K562 (cell line): ENCODE measurements around the gene MFAP5. TPM values are rescaled to one million over a fixed set of nuclear protein-coding genes. Genes with fewer than 3 reads are reported as not detected.

Experiments used
- CHD2 ChIP-seq: IDR thresholded peaks from 2 replicates; pipeline ENCODE4 v1.6.1; 2011; ENCODE audit warnings: low read depth, low read length
- COPS2 ChIP-seq: fragments of 450-650 bp; conservative IDR thresholded peaks from 2 replicates; pipeline ENCODE4 v1.6.1; 2016; ENCODE audit warnings: mild to moderate bottlenecking, moderate library complexity
- DMBX1 ChIP-seq: fragments of 250-450 bp; sonication (Bioruptor Pico); IDR thresholded peaks from 2 replicates; pipeline ENCODE4 v1.8.0; 2022; ENCODE audit warnings: inconsistent platforms, mild to moderate bottlenecking, moderate library complexity, borderline replicate concordance
- GABPA ChIP-seq: fragments of 200-800 bp; sonication (Bioruptor generic); conservative IDR thresholded peaks from 2 replicates; pipeline ENCODE4 v1.6.1; 2016; ENCODE audit warnings: low read depth, missing genetic modification characterization, missing compliant biosample characterization
- MTA3 ChIP-seq: fragments of 450-650 bp; formaldehyde crosslinking; IDR thresholded peaks from 2 replicates; pipeline ENCODE4 v1.6.1; 2017; ENCODE audit warnings: mild to moderate bottlenecking, borderline replicate concordance
- MYNN ChIP-seq, 2 experiments: sonication (generic); formaldehyde crosslinking in 1 of 2; IDR thresholded peaks; 2 replicates each; pipeline versions ENCODE4 v1.5.0 to v1.6.1; 2016 to 2020; ENCODE audit warnings: antibody characterized with exemption in 1 of 2, missing genetic modification reagents in 1 of 2
- NONO ChIP-seq, 2 experiments: fragments of 200-400 bp in 1 of 2; fragments of 450-650 bp in 1 of 2; formaldehyde crosslinking in 1 of 2; IDR thresholded peaks; 2 replicates each; pipeline ENCODE4 v1.6.1; 2017; ENCODE audit warnings: low read depth in 2 of 2, mild to moderate bottlenecking in 2 of 2, moderate library complexity in 2 of 2, low read length in 1 of 2
- NR2C1 ChIP-seq, 2 experiments: fragments of 450-650 bp; IDR thresholded peaks; 2 replicates each; pipeline ENCODE4 v1.6.1; 2017; ENCODE audit warnings: mild to moderate bottlenecking in 2 of 2, antibody characterized with exemption in 1 of 2, inconsistent platforms in 1 of 2, missing compliant biosample characterization in 1 of 2, missing genetic modification characterization in 1 of 2
- PCBP2 ChIP-seq: fragments of 200-400 bp; formaldehyde crosslinking; IDR thresholded peaks from 2 replicates; pipeline ENCODE4 v1.6.1; 2018; ENCODE audit warnings: low read length, low read depth, mild to moderate bottlenecking, moderate library complexity; ENCODE audit not compliant: poor library complexity, severe bottlenecking
- PML ChIP-seq: IDR thresholded peaks from 2 replicates; pipeline ENCODE4 v1.6.1; 2012; ENCODE audit warnings: low read length, inconsistent platforms
- RBM14 ChIP-seq: fragments of 200-400 bp; formaldehyde crosslinking; IDR thresholded peaks from 2 replicates; pipeline ENCODE4 v1.6.1; 2018; ENCODE audit warnings: low read depth, mild to moderate bottlenecking, low read length, moderate library complexity, borderline replicate concordance; ENCODE audit not compliant: insufficient read depth
- SIRT6 ChIP-seq: IDR thresholded peaks from one replicate; pipeline ENCODE4 v1.6.1; 2012; ENCODE audit warnings: low read depth, mild to moderate bottlenecking, control low read depth, inconsistent platforms, low read length, moderate library complexity
- SMARCC2 ChIP-seq: fragments of 450-650 bp; IDR thresholded peaks from 2 replicates; pipeline ENCODE4 v1.6.1; 2017; ENCODE audit warnings: antibody characterized with exemption, moderate library complexity, mild to moderate bottlenecking, low read depth
- TBP ChIP-seq: optimal IDR thresholded peaks from 2 replicates; pipeline ENCODE3; 2011; ENCODE audit warnings: low read depth, low read length, improper control_type of control experiment
- TCF3 ChIP-seq: sonication (generic); formaldehyde crosslinking; IDR thresholded peaks from 2 replicates; pipeline ENCODE4 v1.4.0; 2020; ENCODE audit warnings: mild to moderate bottlenecking, missing genetic modification reagents
- TEAD2 ChIP-seq: fragments of 450-650 bp; IDR thresholded peaks from 2 replicates; pipeline ENCODE4 v1.6.1; 2016; ENCODE audit warnings: missing genetic modification characterization, control low read depth, missing compliant biosample characterization
- TEAD4 ChIP-seq, 2 experiments: sonication (generic) in 1 of 2; formaldehyde crosslinking in 1 of 2; IDR thresholded peaks; 2 replicates each; pipeline versions ENCODE4 v1.6.1 to v1.8.0; 2012 to 2022; ENCODE audit warnings: borderline replicate concordance in 1 of 2, inconsistent platforms in 1 of 2, low read length in 1 of 2, mild to moderate bottlenecking in 1 of 2, missing genetic modification reagents in 1 of 2
- WHSC1 ChIP-seq: IDR thresholded peaks from one replicate; pipeline ENCODE4 v1.6.1; 2012; ENCODE audit warnings: low read length, control low read depth, inconsistent platforms
- ZC3H8 ChIP-seq: fragments of 450-650 bp; IDR thresholded peaks from 2 replicates; pipeline ENCODE4 v1.6.1; 2017
- ZKSCAN1 ChIP-seq: fragments of 150-350 bp; IDR thresholded peaks from 2 replicates; pipeline ENCODE4 v1.6.1; 2016; ENCODE audit warnings: low read depth, low read length
- ZNF143 ChIP-seq: sonication (generic); formaldehyde crosslinking; IDR thresholded peaks from 2 replicates; pipeline ENCODE4 v1.9.0; 2022; ENCODE audit warnings: mild to moderate bottlenecking, missing genetic modification reagents
- polyA plus RNA-seq, 8 experiments: library from polyadenylated mRNA; depleted of rRNA in 4 of 8; stranded (reverse) in 5 of 8; unstranded in 3 of 8; fragments of >200 nt; fragmentation: Nextera tagmentation in 2 of 8; fragmentation: Illumina TruSeq in 1 of 8; extraction: Ambion mirVana in 2 of 8; extraction: Trizol in 1 of 8; gene quantifications; 2 replicates each; pipeline versions ENCODE4 v1.2.1 to v1.2.3, GENCODE V29; 2011 to 2014; ENCODE audit warnings: inconsistent platforms in 1 of 8, missing spikeins in 1 of 8
- total RNA-seq, 7 experiments: library from RNA; depleted of rRNA in 6 of 7; stranded (reverse); fragments of >200 nt in 6 of 7; fragmentation: Illumina TruSeq in 2 of 7; extraction: Trizol in 2 of 7; gene quantifications; 2 replicates each; pipeline versions ENCODE4 v1.2.1 to v1.2.3, GENCODE V29; 2011 to 2021; ENCODE audit warnings: low replicate concordance in 1 of 7
- TF ChIP-seq, protein P1 (sequence below), 2 experiments: IDR thresholded peaks; 2 replicates each; pipeline ENCODE4 v1.6.1; 2011; ENCODE audit warnings: borderline replicate concordance in 1 of 2, control low read depth in 1 of 2, low read depth in 1 of 2, low read length in 1 of 2, mild to moderate bottlenecking in 1 of 2, mixed read lengths in 1 of 2, moderate library complexity in 1 of 2; ENCODE audit not compliant: insufficient read depth in 1 of 2, insufficient read length in 1 of 2, poor library complexity in 1 of 2, severe bottlenecking in 1 of 2; ENCODE audit errors: extremely low read depth in 1 of 2
- TF ChIP-seq, protein P2 (sequence below): fragments of 450-650 bp; formaldehyde crosslinking; IDR thresholded peaks from 2 replicates; pipeline ENCODE4 v1.4.0; 2020; ENCODE audit warnings: mild to moderate bottlenecking, moderate library complexity
- TF ChIP-seq, protein P3 (sequence below): fragments of 450-650 bp; formaldehyde crosslinking; IDR thresholded peaks from 2 replicates; pipeline ENCODE4 v1.4.0; 2020; ENCODE audit warnings: mild to moderate bottlenecking, moderate library complexity

The MFAP5 gene
- total and polyA plus RNA-seq, 9 of the 15 experiments (the other 6 are each of a cell fraction or from before 2014, with no cell fraction given): not detected

DNA sequence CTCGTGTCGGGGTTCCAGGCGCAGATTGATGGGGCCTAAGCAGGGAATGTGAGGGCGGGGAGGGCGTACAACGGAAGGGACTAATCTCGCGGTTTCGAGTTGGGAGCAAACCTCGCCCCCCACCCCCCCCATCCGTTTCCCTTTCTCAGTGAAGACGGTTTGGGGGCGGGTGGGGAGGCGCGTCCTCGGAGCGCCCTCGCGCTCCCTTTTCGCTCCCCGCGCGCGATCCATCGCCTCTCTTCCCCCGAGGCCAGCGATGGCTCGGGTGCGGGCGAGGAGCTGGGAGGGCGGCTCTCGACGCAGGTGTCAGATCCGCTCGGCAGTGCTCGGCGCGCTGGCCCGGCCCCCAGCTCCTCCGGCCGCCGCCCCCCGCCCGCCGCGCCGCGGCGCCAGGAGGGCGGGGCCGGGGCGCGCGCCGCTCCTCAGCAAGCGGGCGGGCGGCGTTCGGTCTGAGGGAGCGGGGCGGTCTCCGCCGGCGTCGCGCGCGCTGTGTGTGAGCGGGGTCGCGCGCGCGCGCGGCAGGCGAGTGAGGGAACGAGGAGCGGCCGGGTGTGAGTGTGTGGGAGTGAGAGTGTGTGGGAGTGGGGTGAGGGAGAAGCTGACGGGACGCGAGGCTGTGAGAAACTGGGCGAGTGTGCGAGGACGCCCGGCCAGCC lies 35.0 kb upstream of the MFAP5 start, which contains the start of gene RIMKLB (continued):
- peak; percentile 61 for TF ChIP-seq GABPA
- peak; percentile 14; the same call in 1 of the 2 replicates for TF ChIP-seq TCF3
- no peak for TF ChIP-seq TEAD2 (tag)
- TF ChIP-seq NR2C1 (IDR thresholded peaks at IDR 0.05): no peak
- TF ChIP-seq NR2C1 (tag; IDR thresholded peaks at IDR 0.05): no peak
- no peak for TF ChIP-seq ZC3H8
- no peak for TF ChIP-seq SMARCC2
- TF ChIP-seq ZKSCAN1: no peak
- no peak; the same call in 1 of the 2 replicates for TF ChIP-seq PML
- TF ChIP-seq, protein P1, sequence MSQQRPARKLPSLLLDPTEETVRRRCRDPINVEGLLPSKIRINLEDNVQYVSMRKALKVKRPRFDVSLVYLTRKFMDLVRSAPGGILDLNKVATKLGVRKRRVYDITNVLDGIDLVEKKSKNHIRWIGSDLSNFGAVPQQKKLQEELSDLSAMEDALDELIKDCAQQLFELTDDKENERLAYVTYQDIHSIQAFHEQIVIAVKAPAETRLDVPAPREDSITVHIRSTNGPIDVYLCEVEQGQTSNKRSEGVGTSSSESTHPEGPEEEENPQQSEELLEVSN (IDR thresholded peaks at IDR 0.05; ENCODE audit: borderline replicate concordance in 1 of 2, extremely low read depth in 1 of 2, insufficient read depth in 1 of 2, insufficient read length in 1 of 2, low read depth in 1 of 2, low read length in 1 of 2, poor library complexity in 1 of 2, severe bottlenecking in 1 of 2): peak in 1 of 2 experiments; percentile 54
- no peak for TF ChIP-seq TEAD4 (IDR thresholded peaks at IDR 0.05; ENCODE audit: low read length)
- no peak for TF ChIP-seq TEAD4 (CRISPR knock-in tag; IDR thresholded peaks at IDR 0.05; ENCODE audit: borderline replicate concordance)
- no peak for TF ChIP-seq COPS2
- TF ChIP-seq WHSC1: no peak
- TF ChIP-seq, protein P2, sequence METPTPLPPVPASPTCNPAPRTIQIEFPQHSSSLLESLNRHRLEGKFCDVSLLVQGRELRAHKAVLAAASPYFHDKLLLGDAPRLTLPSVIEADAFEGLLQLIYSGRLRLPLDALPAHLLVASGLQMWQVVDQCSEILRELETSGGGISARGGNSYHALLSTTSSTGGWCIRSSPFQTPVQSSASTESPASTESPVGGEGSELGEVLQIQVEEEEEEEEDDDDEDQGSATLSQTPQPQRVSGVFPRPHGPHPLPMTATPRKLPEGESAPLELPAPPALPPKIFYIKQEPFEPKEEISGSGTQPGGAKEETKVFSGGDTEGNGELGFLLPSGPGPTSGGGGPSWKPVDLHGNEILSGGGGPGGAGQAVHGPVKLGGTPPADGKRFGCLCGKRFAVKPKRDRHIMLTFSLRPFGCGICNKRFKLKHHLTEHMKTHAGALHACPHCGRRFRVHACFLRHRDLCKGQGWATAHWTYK (CRISPR knock-in tag): no peak
- TF ChIP-seq PCBP2: no peak
- TF ChIP-seq SIRT6: no peak
- TF ChIP-seq RBM14: no peak
- no peak for TF ChIP-seq ZNF143 (CRISPR knock-in tag)
- no peak for TF ChIP-seq NONO (IDR thresholded peaks at IDR 0.05; ENCODE audit: low read depth in 2 of 2, low read length in 1 of 2)
- TF ChIP-seq DMBX1 (CRISPR knock-in tag): no peak
- TF ChIP-seq TBP: peak; percentile 38
- TF ChIP-seq MTA3: no peak
- no peak for TF ChIP-seq MYNN (IDR thresholded peaks at IDR 0.05)
- no peak for TF ChIP-seq MYNN (CRISPR knock-in tag; IDR thresholded peaks at IDR 0.05)
- peak; percentile 82 for TF ChIP-seq CHD2
- TF ChIP-seq, protein P3, sequence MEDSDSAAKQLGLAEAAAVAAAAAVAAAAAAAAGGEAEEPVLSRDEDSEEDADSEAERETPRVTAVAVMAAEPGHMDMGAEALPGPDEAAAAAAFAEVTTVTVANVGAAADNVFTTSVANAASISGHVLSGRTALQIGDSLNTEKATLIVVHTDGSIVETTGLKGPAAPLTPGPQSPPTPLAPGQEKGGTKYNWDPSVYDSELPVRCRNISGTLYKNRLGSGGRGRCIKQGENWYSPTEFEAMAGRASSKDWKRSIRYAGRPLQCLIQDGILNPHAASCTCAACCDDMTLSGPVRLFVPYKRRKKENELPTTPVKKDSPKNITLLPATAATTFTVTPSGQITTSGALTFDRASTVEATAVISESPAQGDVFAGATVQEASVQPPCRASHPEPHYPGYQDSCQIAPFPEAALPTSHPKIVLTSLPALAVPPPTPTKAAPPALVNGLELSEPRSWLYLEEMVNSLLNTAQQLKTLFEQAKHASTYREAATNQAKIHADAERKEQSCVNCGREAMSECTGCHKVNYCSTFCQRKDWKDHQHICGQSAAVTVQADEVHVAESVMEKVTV (CRISPR knock-in tag): no peak
